Spinal cord (tissue), 10 donors: ENCODE results near the gene NRCAM. TPM values are rescaled to one million over a fixed set of nuclear protein-coding genes. Genes with fewer than 3 reads are reported as not detected.

ENCODE experiments used
- DNase-seq, 6 donors: peaks; one replicate each; pipeline versions ENCODE4 v3.0.0 to v3.0.0-alpha.2; 2013 to 2015; ENCODE audit warnings: low spot score in 6 of 6, low read depth in 4 of 6
- H3K27ac ChIP-seq: one replicate; pipeline ENCODE4 v1.5.1; 2013; ENCODE audit warnings: low read depth, low read length, control low read depth
- H3K27me3 ChIP-seq: one replicate; pipeline ENCODE4 v1.6.1; 2013; ENCODE audit warnings: low read length; ENCODE audit not compliant: control insufficient read depth, insufficient read depth
- H3K36me3 ChIP-seq: one replicate; pipeline ENCODE4 v1.6.1; 2013; ENCODE audit warnings: low read length; ENCODE audit not compliant: control insufficient read depth, insufficient read depth
- H3K4me1 ChIP-seq: one replicate; pipeline ENCODE4 v1.6.1; 2013; ENCODE audit warnings: low read length; ENCODE audit not compliant: control insufficient read depth, insufficient read depth
- H3K4me3 ChIP-seq: one replicate; pipeline ENCODE4 v1.5.1; 2013; ENCODE audit warnings: low read depth, low read length, control low read depth
- H3K9me3 ChIP-seq: one replicate; pipeline ENCODE4 v1.6.1; 2013; ENCODE audit warnings: low read length; ENCODE audit not compliant: control insufficient read depth, insufficient read depth
- WGBS: methylation state at CpG from one replicate; pipeline ENCODE4 v1.1.5; 2013; ENCODE audit warnings: missing lambda C conversion rate; ENCODE audit not compliant: insufficient coverage; 5-methylcytosine and 5-hydroxymethylcytosine counted together
- polyA plus RNA-seq, 2 donors: library from polyadenylated mRNA; unstranded; fragments of 120-200 nt; gene quantifications; one replicate each; pipeline ENCODE4 v1.2.1, GENCODE V29; 2013; ENCODE audit not compliant: insufficient read length in 2 of 2
- total RNA-seq, 2 donors: library from RNA; depleted of rRNA in 1 of 2; stranded (reverse); fragments of 120-200 nt in 1 of 2; fragments of >200 nt in 1 of 2; gene quantifications; one replicate each; pipeline versions ENCODE4 v1.2.3 to v1.2.4, GENCODE V29; 2013 to 2014
- donor health status: healthy.

NRCAM gene
- total and polyA plus RNA-seq, 4 donors = 50.4 to 198 (median 140) TPM

DNA sequence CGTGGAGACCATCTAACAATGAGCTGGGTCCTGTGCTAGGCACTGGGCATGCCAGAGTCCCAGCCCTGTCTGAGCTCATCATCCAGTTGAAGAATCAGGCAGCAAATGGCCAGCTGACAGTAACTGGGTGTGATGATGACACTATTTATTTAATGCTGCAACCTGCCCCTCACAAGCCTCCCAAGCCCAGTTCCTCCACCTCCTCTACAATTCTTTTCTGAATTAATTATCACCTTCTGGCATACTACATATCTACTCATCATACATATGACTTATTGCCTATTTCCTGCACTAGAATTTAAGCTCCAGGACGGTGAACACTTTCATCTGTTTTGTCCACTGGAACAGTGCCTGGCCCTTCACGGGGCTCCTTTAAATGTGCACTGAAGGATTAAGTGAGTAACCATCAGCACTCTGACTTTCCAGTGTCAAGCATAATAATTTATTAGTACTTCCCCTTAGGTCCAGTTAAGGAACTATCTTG lies 229.4 kb downstream of the NRCAM start:
- WGBS = 86% methylated on average over 1 of the region's 3 CpGs
- H3K9me3 ChIP-seq = no peaks in the 10 kb centered on the region

GRCh38 chr7:108225531-108226181 lies 230.6 kb downstream of the NRCAM start:
- Histone ChIP-seq H3K4me1 (no peaks in the 10 kb centered on the region), H3K27ac (no peak overlapping the region), H3K4me3 (no peak overlapping the region), H3K36me3 (no peaks in the 10 kb centered on the region), H3K9me3 (no peaks in the 10 kb centered on the region), H3K27me3 (no peaks in the 10 kb centered on the region)
- 86% methylated on average over 1 of the region's 2 CpGs for WGBS
- no peak for DNase-seq

More for the DNA sequence above, 229.4 kb downstream of the NRCAM start:
- no peaks in the 10 kb centered on the region for H3K36me3 ChIP-seq
- H3K4me3 ChIP-seq = no peak overlapping the region
- H3K27me3 ChIP-seq = no peaks in the 10 kb centered on the region
- DNase-seq = no peak
- no peak overlapping the region for H3K27ac ChIP-seq
- no peaks in the 10 kb centered on the region for H3K4me1 ChIP-seq

DNA sequence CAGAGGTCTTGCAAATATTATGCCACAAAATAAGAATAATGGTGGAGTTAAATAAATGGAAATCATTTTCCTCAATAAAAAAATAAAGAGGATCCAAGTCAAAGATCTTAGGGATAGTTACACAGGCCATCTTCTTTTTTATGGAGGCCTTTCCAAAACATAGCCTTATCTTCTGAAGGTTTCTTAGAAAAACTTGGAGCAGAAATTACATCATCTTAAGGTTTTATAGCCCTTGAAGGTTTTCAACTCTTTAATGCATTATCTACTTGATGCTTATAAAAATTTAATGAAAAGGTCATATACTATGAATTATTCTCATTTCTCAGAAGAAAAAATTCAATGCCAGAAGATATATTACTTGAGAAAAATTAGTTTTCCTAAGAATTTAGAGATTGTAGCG lies 231.8 kb downstream of the NRCAM start:
- no peak for DNase-seq
- H3K4me3 ChIP-seq = no peak overlapping the region
- H3K36me3 ChIP-seq = no peaks in the 10 kb centered on the region
- no peaks in the 10 kb centered on the region for H3K4me1 ChIP-seq
- H3K27ac ChIP-seq = no peak overlapping the region
- no peaks in the 10 kb centered on the region for H3K27me3 ChIP-seq
- no peaks in the 10 kb centered on the region for H3K9me3 ChIP-seq
- WGBS = no CpG with 5 or more reads among the region's 1 CpG

GRCh38 chr7:108222236-108222892 lies 233.9 kb downstream of the NRCAM start:
- DNase-seq = no peak

DNA sequence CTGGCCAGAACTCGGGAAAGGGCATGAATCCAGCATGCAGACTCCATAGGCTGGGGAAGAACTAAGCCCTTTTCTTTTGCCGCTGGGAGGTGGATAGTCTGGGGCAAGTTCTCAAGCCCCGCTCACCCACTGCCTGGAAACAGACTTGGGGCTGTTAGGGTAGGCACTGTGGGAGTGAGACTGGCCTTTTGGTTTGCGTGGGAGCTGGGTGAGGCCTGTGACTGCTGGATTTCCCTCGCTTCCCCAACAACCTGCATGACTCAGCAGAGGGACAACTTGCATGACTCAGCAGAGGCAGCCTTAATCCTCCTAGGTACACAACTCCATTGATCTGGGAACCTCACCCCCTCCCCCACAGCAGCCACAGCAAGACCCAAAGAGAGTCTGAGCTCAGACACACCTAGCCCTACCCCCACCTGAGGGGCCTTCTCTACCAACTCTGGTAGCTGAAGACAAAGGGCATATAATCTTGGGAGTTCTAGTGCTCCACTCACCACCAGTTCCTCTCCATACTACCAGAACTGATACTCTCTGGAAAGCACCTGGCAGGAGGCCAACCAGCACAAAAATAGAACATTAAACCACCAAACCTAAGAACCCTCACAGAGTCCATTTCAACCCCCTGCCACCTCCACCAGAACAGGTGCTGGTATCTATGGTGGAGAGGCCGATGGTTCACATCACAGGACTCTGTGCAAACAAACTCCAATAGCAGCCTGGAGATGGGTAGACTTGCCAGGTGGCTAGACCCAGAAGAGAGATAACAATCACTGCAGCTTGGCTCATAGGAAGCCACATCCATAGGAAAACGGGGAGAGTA lies 244.6 kb downstream of the NRCAM start:
- no peaks in the 10 kb centered on the region for H3K4me1 ChIP-seq

More at GRCh38 chr7:108222236-108222892, 233.9 kb downstream of the NRCAM start:
- Histone ChIP-seq H3K9me3 (no peaks in the 10 kb centered on the region), H3K4me1 (no peaks in the 10 kb centered on the region), H3K27me3 (no peaks in the 10 kb centered on the region), H3K36me3 (peaks cover 2% of the 10 kb centered on the region), H3K4me3 (no peak overlapping the region), H3K27ac (no peak overlapping the region)
- WGBS = 62% methylated on average over 6 of the region's 7 CpGs

DNA sequence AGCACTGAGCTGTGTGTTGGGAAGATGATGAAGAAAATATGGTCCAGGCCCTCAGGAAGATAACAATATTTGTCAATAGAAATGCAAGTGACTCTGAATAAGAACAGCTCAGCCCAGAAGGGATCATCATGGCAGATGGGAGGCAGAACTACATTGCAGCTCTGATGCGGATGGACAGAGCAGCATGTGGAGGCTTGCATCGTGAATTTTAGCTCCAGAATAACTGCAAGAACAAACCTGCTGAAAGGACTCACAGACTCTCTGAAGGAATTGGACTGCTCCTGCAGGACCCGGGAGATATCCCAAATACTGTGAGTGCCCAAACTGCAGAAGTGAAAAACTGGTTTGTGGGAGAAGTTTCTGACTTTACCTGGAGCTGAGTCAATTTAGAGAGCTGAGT lies 245.4 kb downstream of the NRCAM start:
- 100% methylated on average over 3 of the region's 3 CpGs for WGBS
- Histone ChIP-seq H3K27me3 (no peaks in the 10 kb centered on the region), H3K4me1 (no peaks in the 10 kb centered on the region), H3K4me3 (no peak overlapping the region), H3K27ac (no peak overlapping the region), H3K36me3 (peaks cover 12% of the 10 kb centered on the region), H3K9me3 (no peaks in the 10 kb centered on the region)
- no peak for DNase-seq

More for the DNA sequence above, 244.6 kb downstream of the NRCAM start:
- Histone ChIP-seq H3K9me3 (no peaks in the 10 kb centered on the region), H3K4me3 (no peak overlapping the region), H3K27me3 (no peaks in the 10 kb centered on the region), H3K36me3 (peaks cover 7% of the 10 kb centered on the region), H3K27ac (no peak overlapping the region)
- WGBS = 91% methylated on average over 6 of the region's 7 CpGs
- no peak for DNase-seq

DNA sequence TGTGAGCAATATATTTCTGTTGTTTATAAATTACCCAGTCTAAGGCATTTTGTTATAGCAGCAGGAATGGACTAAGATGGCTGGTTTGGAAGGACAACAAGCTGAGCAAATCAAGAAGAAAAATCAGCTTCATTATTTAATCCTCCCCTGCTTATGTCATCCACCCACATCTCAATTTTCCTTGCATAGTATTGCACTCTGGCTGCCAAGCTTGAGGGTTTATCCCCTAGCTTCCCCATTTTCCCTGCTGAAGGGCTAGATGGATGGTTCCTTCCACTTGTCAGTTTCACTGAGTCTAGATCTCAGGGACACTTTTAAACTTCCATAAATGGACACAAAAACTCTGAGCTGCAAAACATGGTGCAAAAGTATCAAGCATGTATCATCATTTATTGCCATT lies 250.9 kb downstream of the NRCAM start:
- DNase-seq = no peak
- H3K27me3 ChIP-seq = no peaks in the 10 kb centered on the region
- no peak overlapping the region for H3K27ac ChIP-seq
- peaks cover 11% of the 10 kb centered on the region for H3K36me3 ChIP-seq
- no peak overlapping the region for H3K4me3 ChIP-seq
- H3K4me1 ChIP-seq = no peaks in the 10 kb centered on the region
- no peaks in the 10 kb centered on the region for H3K9me3 ChIP-seq

DNA sequence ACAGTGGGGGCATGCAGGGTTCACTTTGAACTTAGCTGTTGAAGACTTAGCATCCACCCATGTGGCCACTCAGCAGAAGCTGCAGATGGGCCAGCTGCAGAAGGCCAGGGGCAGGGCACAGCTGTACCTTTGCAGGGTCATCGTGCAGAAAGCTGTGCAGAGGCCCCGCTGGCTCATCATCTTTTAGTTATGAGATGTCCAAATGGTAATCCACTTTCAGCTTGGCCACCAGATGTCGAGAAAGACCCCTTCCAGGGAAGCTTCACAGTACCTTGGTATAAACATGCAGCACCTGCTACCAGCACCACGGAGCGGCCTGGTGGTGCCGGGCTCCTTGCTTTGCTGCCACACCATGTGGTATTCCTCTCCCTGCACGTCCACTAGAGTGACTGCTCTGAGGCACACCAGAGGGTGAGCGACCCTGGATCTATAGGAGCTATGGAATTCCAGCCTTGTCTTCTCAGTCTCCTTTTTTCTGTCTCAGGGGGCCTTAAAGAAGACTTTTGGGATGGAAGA lies 251.9 kb downstream of the NRCAM start:
- DNase-seq = no peak

GRCh38 chr7:108203537-108203936 lies 252.7 kb downstream of the NRCAM start:
- no peak overlapping the region for H3K27ac ChIP-seq
- H3K27me3 ChIP-seq = no peaks in the 10 kb centered on the region
- no peaks in the 10 kb centered on the region for H3K9me3 ChIP-seq
- H3K36me3 ChIP-seq = peaks cover 13% of the 10 kb centered on the region
- no peak overlapping the region for H3K4me3 ChIP-seq
- no peaks in the 10 kb centered on the region for H3K4me1 ChIP-seq
- 59% methylated on average over 4 of the region's 5 CpGs for WGBS
- DNase-seq = peak in 1 of 6 donors; percentile 6

More for the DNA sequence above, 251.9 kb downstream of the NRCAM start:
- WGBS = 74% methylated on average over 6 of the region's 8 CpGs
- no peaks in the 10 kb centered on the region for H3K27me3 ChIP-seq
- H3K4me1 ChIP-seq = no peaks in the 10 kb centered on the region
- H3K4me3 ChIP-seq = no peak overlapping the region
- no peak overlapping the region for H3K27ac ChIP-seq
- H3K36me3 ChIP-seq = peaks cover 13% of the 10 kb centered on the region
- H3K9me3 ChIP-seq = no peaks in the 10 kb centered on the region
